ENCODE data around the gene NEDD4.

Gene NEDD4

DNA sequence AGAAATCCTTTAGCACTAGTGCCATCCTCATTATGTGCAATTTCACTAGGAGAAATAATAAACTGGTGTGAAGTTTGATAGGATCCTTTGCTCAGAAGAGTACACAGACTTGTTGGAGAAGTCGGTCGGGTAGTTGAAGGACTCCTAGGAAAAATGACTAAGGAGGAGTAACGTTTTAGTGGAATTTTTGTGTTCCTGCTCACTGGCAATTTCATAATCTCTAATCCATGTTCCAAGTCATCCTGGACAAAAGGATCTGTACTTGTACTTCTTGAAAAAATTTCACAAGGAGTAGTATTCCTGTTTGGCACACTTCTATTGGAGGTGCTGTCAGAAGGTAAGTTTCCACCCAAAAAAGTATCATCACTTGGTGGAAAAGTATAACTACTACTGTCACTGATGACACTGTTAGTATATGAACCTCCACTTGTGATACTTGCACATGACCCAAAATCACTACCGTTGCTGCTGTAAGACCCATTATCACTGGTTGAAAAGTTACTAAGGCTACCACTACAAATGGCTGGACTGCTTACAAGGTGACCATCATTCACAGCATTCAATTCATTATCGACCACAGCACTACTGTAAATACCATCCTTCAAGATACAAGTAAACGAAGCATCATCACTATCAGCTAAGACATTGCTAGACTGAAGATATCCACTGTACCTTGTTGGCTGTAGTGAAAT lies 77.4 kb downstream of the NEDD4 start:
- ATAC-seq (ENCODE audit: low read depth), result peak; percentile 35
- Histone ChIP-seq H3K4me1 (ENCODE audit: insufficient read depth, poor library complexity, severe bottlenecking) (peaks cover 42% of the 10 kb centered on the region), H3K4me3 (ENCODE audit: severe bottlenecking) (peak overlapping the region; percentile 35), H3K27me3 (ENCODE audit: insufficient read depth, poor library complexity, severe bottlenecking) (no peaks in the 10 kb centered on the region), H3K27ac (ENCODE audit: poor library complexity, severe bottlenecking) (peak overlapping the region; percentile 98), H3K9me3 (ENCODE audit: severe bottlenecking) (no peaks in the 10 kb centered on the region), H3K36me3 (ENCODE audit: low read depth) (peaks cover 6% of the 10 kb centered on the region; the same call in 1 of the 2 replicates)
- DNase-seq (ENCODE audit: low spot score), result no peak
- TF ChIP-seq, protein P1, sequence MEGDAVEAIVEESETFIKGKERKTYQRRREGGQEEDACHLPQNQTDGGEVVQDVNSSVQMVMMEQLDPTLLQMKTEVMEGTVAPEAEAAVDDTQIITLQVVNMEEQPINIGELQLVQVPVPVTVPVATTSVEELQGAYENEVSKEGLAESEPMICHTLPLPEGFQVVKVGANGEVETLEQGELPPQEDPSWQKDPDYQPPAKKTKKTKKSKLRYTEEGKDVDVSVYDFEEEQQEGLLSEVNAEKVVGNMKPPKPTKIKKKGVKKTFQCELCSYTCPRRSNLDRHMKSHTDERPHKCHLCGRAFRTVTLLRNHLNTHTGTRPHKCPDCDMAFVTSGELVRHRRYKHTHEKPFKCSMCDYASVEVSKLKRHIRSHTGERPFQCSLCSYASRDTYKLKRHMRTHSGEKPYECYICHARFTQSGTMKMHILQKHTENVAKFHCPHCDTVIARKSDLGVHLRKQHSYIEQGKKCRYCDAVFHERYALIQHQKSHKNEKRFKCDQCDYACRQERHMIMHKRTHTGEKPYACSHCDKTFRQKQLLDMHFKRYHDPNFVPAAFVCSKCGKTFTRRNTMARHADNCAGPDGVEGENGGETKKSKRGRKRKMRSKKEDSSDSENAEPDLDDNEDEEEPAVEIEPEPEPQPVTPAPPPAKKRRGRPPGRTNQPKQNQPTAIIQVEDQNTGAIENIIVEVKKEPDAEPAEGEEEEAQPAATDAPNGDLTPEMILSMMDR (IDR thresholded peaks at IDR 0.05; ENCODE audit: poor library complexity, severe bottlenecking), result no peak

DNA sequence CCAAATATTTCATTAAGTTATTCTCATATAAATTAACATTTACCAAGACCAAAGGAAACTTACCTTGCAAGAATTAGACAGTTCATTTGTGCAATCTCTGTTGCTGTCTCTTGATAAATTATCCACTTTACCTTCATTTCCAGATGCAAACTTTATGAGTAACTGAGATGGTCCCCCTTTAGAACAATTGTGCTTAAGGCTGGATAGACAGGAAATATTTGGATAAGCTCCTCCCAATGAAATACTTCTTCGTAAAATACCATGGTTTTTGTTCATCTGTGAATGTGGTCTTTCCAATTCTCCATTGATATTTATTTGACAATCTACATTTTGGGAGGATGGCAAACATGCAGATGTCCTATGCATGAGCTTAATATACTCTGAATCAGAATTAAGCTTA lies 78.2 kb downstream of the NEDD4 start:
- no peak for ATAC-seq (ENCODE audit: low read depth)
- TF ChIP-seq, protein P1 (IDR thresholded peaks at IDR 0.05; ENCODE audit: poor library complexity, severe bottlenecking), result no peak
- DNase-seq (ENCODE audit: low spot score), result no peak
- Histone ChIP-seq H3K27ac (ENCODE audit: poor library complexity, severe bottlenecking) (peak overlapping the region; percentile 98), H3K27me3 (ENCODE audit: insufficient read depth, poor library complexity, severe bottlenecking) (no peaks in the 10 kb centered on the region), H3K4me3 (ENCODE audit: severe bottlenecking) (peak overlapping the region; percentile 35), H3K9me3 (ENCODE audit: severe bottlenecking) (no peaks in the 10 kb centered on the region), H3K4me1 (ENCODE audit: insufficient read depth, poor library complexity, severe bottlenecking) (peaks cover 50% of the 10 kb centered on the region), H3K36me3 (ENCODE audit: low read depth) (peaks cover 6% of the 10 kb centered on the region; the same call in 1 of the 2 replicates)

DNA sequence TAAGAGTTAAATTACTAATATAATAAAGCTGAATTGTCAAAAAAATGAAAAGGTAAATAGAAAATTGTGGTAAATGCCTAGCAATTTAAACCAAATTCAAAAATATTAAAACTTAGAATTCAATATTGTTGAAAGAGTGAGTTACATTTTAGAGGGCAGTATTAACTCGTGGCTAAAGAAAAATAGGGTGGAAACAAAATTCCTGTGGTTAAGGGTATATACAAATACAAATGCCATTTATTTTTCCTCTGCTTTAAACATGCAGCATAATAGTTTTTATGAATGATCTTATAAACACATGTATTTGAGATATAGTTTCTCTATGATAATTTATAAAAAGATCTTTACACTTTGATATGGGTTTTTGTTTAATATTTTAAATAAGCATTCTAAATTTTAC lies 79.0 kb downstream of the NEDD4 start:
- DNase-seq (ENCODE audit: low spot score), result no peak
- TF ChIP-seq, protein P1 (IDR thresholded peaks at IDR 0.05; ENCODE audit: poor library complexity, severe bottlenecking), result no peak
- ATAC-seq (ENCODE audit: low read depth), result no peak
- H3K4me1 ChIP-seq (ENCODE audit: insufficient read depth, poor library complexity, severe bottlenecking), result peaks cover 57% of the 10 kb centered on the region
- no peaks in the 10 kb centered on the region for H3K27me3 ChIP-seq (ENCODE audit: insufficient read depth, poor library complexity, severe bottlenecking)
- peak overlapping the region; percentile 98 for H3K27ac ChIP-seq (ENCODE audit: poor library complexity, severe bottlenecking)
- H3K36me3 ChIP-seq (ENCODE audit: low read depth), result peaks cover 6% of the 10 kb centered on the region; the same call in 1 of the 2 replicates
- no peaks in the 10 kb centered on the region for H3K9me3 ChIP-seq (ENCODE audit: severe bottlenecking)
- peak overlapping the region; percentile 35 for H3K4me3 ChIP-seq (ENCODE audit: severe bottlenecking)

DNA sequence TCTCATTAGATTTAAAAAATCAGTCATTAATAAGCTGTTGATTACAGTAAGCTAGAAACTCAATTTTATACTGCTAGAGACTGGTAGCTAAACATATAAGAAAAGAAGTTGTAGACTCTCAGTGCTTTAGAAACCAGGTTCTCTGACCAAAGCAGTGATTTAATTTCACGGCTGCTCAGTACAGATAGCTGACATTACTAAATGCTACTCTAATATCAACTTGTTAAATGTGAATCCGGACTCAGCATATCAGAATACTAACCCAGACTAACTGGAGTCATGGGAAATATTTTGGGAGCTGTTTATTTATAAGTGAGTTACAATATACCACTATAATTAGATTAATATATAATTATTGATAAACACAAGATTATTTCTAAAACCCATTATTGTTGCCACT lies 80.4 kb downstream of the NEDD4 start:
- peaks cover 64% of the 10 kb centered on the region for H3K4me1 ChIP-seq (ENCODE audit: insufficient read depth, poor library complexity, severe bottlenecking)
- no peak for DNase-seq (ENCODE audit: low spot score)
- peak overlapping the region; percentile 98 for H3K27ac ChIP-seq (ENCODE audit: poor library complexity, severe bottlenecking)
- ATAC-seq (ENCODE audit: low read depth), result no peak
- TF ChIP-seq, protein P1 (IDR thresholded peaks at IDR 0.05; ENCODE audit: poor library complexity, severe bottlenecking), result no peak
- H3K9me3 ChIP-seq (ENCODE audit: severe bottlenecking), result no peaks in the 10 kb centered on the region
- no peaks in the 10 kb centered on the region for H3K27me3 ChIP-seq (ENCODE audit: insufficient read depth, poor library complexity, severe bottlenecking)
- peak overlapping the region; percentile 35 for H3K4me3 ChIP-seq (ENCODE audit: severe bottlenecking)
- peaks cover 6% of the 10 kb centered on the region; the same call in 1 of the 2 replicates for H3K36me3 ChIP-seq (ENCODE audit: low read depth)

Data from RWPE2 (cell line).